DMS79 (cell line): Measurements from ENCODE around the gene SDCBP2.

ENCODE experiments used
- DNase-seq: peaks from one replicate; lab custom pipeline; 2025; lab: John Stamatoyannopoulos, UW

The SDCBP2 gene

DNA sequence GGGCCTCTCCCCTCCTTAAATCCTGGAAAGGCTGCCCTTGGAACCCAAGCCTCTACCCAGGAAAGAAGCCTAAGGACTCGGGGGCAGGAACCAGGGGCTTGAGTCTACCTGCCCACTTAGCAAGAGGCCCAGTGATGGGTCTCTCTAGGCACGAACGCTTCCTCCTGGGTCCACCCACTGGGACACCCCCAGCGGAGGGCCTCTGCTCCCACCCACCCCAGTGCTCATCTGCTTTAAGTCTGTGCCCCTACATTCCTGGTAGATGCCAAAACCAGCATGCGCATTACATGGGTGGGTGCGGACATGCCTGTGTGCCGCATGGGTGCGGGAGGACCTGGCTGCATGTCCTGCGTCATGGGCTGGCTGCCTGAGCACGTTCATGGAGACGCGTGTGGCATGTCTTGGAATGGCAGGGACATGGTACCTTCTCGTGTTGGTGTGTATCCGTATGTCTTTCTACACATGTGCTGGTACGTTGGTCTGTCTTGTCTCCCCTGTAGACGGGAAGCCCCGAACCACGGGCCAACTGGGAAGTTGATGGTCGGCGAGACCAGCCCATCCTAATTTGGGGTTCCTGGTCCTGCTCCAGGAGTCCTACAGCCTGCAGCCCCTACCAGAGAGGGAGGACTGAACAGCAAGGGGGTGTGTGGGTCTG is 33.5 kb downstream of the SDCBP2 start:
- no peak for DNase-seq

DNA sequence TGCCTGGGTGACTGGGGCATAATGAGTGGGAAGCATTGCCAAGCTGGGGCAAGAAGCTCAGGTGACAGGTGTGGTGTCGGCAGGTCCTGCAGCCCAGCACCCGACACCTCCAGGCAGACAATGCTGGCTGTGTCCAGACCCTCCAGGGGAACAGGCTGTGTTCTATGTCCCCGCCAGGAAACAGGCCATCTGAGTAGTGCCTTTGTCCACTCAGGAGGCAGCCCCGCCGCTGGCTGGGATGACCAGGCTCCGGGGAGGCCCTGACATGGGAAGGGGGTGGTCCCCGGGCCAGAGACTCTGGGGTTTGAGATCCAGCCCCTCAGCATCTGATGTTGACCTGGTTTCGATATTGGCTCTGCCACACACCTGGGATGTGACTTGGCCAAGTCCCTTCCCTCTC is 34.4 kb downstream of the SDCBP2 start:
- DNase-seq: no peak

DNA sequence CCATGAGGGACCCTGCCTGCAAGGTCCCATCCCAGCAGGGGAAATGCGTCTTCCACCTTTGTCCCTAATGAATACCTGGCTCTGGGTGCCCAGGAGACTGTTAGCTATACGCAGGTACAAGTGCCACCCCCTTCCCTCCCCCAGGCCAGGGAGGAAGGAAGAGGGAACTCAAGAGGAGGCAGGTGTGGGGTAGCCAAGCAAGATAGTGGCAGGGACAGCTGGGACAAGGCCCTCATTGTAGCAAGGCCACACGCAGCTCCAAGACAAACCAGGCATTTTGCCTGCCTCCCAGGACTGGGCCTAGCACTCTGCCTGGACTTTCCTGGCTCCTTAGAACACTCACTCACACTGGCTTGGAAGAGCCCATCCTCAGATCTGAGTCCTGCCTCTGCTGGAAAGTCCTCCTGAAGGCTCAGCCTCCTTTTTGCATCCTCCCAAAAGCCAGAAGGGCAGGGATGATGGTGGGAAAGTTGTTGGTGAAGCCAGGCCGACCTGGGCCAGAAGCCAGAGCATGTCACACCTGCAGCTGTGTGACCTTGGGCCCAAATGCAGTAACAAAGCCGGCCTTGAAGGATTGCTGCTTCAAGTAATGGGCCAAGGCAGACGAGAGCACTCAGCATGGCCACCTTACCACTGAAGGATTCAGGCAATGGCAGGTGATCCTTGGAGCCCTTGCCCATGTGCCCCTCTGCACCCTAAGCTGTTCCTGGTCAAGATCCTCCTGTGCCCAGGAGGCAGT is 35.1 kb downstream of the SDCBP2 start:
- DNase-seq: no peak

DNA sequence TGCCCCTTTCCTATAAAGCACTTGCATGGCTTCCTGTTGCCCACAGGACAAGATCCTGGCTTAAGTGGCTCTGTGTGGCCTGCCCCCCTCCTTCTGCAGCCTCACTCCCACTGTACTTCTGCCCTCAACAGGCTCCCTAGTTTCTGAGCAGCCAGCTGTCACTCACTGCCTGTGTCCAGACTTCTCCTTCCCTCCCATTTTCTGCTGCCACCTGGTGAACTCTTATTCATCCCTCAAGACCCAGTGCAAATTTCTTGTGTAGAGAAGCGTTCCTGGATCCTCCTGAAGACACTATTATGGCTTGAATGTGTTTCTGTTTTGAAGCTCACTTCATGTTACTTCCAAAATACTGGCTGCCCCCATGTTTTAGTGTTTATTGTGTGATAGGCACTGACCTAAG is 36.3 kb downstream of the SDCBP2 start:
- no peak for DNase-seq

DNA sequence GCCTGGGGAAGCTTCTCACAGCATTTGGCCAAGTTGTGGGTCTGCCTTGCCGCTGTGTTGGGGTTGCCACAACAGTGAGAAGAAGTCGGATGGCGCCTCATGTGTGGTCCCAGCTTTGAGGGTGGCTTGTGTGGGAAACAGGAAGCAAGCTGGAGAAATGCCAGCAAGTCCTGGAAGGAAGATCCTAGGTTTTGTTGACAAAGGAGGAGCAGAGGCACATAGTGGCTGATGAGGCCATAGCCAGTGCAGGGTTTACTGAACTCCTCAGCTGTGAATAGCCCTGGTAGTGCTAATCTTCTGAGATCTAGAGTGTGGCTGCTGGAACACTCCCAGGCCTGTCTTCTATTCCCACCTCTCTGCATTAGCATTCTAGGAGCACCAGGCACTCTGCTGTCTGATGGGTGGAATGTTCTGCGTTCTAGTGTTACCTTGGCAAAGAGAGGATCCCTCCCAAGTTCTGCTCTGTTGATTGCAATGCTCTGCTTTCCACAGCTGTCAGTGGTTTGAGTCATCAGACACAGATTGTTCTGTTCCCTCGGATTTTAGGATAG is 37.7 kb downstream of the SDCBP2 start:
- DNase-seq: no peak

DNA sequence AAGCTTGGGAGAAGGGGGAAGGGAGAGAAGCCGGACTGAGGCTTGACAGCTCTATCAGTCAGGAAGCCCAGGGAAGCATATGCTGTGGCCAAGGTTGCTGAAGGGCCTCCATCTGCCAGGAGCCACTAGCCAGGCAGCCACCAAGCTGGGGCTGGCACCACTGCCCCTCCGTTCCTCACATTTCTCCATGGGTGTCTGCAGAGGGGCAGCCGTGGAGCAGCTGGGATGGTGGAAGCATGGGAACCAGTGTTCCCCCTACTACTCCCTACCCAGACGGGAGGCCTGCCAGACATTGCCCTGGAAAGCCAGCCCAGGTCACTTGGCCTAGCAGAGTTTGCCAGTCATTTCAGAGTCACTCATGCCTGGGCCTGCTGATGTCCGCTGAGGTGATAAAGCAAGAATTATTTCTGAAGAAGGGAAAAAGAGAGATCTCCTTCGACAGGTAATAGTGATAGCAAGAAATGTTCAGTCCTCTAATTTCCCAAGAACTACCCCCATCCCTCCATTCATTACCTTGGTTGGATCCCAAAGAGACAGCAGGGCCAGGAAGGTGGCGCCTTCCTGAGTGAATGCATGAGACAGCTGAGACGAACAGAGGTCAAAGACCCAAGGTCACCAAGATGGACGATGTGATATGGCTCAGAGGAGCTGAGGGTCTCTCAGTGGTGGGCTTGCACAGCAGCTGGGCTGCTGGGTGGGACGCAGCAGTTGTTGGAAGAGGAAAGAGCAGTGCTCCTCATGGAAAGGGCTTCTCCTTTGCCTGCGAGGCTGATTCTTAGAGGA is 41.0 kb downstream of the SDCBP2 start:
- no peak for DNase-seq

DNA sequence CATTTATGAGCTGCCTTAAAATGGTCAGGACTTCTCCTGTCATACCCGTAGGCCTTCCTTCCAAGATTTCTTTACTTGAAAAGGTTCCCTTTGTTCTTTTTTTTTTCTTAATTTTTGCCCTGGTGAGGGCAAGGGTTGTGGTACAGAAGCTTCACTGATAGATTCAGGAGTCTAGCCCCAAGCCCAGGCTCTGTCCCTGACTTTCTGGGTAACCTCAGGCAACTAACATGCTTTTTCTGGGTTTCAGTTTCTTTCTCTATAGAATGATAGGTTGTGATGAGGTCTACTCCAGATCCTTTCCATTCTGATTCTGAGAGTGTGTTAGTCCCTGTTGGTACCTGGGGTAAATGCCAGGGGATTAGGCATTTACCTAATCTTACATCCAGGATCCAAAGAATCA is 41.6 kb downstream of the SDCBP2 start:
- DNase-seq: no peak

DNA sequence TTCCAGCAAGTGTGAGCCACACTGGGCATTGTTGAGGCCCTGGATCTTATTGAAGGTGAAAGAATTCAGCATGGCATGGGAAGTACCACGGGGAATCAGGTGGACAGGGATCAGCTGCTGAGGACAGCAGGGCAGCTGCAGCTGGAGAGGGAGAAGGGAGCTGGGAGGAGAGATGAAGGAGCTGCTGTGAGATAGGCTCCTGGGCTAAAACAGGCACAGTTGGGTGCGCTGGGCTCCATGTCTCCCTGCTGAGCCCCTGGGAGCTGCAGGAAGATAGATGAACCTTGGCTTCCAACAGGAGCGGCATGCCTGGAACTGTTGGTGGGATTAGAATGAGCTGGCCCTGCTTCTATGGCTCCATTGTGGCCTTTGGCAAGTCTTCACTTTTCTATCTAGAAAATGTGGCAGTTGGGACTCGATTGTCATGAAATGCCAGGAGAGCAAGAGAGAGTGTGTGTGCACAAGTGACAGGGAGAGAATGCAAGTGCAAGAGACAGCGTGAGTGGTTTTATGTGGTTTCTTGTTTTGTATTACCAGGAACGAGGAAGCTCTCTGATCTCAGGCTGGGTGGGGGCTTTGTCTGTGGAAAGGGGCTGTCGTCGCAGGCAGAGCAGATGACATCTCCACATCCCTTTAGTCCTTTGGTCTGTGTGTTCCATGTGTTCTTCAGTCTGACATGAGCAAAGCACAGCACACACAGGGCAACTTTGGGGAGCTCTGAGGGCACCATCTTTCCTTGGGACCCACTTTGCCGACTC is 42.5 kb downstream of the SDCBP2 start:
- no peak for DNase-seq

DNA sequence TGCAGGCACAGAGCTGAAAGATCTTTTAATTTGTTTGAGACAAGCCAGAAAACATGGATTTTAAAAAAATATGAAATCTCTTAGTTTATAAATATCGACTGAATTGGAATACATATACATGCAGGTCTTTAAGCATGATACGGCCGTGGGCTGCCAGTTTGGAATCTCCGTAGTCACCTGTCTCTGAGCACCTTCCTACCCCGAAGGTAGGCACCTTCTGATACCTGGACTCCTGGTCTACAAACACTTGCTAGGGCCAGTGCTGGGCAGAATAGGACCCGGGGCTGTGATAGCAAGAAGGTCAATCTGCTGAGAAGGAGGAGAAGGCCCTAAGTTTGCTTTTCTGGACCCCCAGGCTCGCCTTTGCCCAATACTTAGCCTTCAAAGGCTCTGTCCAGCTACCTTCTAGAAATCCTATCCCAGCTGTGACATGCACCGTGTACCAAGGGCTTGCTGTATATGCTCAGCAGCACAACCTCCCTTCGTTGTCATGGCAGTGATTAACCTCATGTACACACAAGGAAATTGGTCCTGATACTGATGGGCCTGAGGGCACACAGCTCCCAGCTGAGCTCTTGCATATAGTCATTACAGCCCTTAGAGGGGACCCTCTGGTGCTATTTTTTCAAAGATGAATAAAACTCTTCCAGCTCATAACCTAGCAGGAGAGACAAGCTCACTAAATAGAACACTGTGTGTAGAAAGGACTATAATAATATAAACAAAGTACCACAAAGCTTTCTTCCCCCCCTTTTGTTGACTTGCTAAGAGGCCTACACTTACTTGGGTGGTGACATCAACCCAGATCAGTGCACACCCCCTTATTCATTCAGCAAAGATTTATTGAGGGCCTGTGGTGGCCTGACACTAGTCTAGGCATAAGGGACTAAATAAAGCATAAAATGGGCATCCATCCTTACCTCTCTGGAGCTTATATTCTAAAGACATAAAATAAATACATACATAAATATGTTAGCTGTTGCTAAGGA is 45.1 kb downstream of the SDCBP2 start:
- DNase-seq: no peak

DNA sequence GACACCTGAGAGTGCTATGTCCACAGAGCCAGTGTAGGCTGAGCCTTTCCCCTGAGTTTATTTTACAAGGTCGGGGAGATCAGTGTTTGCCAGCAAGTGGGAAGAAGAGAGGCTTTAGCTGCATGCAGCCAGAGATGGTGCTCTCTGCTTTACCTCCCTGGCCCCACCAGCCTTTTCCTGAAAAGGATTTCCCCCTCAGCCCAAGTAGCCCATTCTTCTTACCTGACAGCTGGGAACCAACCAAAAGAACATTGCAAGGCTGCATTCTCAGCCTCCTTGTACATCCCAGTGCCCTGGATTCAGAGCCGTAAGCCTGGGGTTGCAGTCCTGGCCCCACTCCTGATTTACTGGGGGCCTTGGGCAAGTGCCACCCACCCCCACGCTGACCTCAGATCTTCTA is 46.0 kb downstream of the SDCBP2 start:
- DNase-seq: no peak

DNA sequence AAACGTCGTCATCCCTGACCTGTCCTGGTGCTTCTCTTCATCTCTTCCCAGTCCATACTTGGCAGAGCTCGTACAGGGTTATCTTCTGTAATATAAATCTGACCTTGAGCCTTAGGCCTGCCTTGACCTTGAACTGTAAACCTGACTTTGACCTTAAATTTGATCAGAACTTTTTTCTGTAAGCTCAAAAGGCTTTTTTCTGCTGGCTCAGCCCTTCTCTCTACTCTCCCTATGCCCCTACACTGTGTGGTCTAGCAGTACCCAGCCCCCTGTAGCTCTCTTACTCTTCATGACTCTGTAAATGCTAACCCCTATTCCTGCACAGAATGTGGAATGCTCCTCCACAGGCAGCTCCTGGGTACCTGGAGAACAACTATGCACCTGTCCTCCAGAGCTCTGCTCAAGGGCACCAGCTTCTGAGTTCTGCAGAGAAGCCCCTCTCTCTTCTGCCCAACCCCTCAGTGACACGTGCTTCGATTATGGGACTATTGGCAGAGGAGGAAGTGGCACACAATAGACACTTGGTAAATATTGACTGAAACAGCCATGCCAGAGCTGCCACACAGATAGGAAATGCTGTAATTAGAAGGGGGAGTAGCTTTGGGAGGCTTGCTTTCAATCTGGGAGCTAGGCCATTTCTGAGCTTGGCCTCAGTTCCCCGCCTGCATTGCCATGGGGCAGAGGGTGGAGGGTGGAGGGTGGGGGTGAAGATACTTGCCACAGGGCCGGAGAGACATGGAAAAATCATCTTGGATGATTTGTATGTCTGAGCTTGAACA is 47.5 kb downstream of the SDCBP2 start:
- DNase-seq: no peak

DNA sequence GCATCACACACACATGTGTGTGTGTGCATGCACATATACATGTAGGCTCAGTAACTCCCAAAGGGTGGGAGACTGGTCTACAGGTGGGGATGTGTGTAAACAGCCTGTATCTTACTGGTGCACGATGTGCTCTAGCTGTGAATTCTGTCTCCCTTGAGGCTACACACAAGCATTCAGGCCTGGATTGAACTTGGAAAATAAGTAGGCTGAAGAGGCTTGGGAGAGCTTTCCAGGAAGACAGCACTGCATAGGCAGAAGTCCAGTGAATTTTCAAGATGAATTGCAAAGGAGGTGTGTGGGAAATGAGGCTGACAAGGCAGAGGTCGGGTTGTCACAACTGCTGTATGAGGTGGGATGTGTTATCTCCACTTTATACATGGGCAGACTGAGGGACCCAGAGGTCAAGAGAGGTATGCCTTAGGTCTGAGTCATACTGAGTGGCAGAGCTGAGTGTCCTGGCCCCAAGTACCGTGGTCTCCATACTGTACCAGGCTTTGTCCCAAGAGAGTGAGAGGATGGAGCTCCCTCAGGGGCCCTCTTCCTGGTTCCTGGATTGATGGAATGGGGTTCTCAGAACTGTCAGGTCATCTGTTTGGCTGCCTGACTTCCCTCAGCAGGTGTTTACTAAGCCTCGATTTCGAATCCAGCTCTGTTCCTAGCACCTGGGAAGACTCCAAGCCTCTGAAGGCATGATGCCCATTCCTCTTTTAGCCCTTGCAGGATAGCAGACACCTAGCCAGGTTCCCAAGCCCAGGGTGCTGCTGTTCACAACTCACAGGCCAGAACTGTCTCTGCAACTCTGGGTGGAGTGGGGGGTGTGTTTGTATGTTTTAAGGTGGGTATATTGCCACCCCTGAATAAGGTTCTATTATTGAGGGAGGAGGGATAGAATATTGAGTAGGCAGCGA is 48.5 kb downstream of the SDCBP2 start:
- DNase-seq: no peak

DNA sequence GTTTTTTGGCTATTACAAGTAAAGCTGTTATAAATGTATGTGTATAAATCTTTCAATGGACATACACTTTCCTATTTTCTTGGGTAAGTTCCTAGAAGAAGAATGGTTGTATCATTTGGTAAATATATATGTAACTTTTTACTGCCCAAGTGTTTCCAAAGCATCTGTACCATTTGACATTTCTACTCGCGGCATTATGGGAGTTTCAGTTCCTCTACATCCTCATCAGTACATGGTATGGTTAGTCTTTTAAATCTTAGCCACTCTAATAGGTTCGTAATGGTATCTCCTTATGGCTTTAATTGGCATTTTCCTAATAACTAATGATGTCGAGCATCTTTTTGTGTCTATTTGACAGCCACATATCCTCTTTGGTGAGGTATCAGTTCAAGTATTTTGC is 49.9 kb downstream of the SDCBP2 start:
- DNase-seq: no peak

DNA sequence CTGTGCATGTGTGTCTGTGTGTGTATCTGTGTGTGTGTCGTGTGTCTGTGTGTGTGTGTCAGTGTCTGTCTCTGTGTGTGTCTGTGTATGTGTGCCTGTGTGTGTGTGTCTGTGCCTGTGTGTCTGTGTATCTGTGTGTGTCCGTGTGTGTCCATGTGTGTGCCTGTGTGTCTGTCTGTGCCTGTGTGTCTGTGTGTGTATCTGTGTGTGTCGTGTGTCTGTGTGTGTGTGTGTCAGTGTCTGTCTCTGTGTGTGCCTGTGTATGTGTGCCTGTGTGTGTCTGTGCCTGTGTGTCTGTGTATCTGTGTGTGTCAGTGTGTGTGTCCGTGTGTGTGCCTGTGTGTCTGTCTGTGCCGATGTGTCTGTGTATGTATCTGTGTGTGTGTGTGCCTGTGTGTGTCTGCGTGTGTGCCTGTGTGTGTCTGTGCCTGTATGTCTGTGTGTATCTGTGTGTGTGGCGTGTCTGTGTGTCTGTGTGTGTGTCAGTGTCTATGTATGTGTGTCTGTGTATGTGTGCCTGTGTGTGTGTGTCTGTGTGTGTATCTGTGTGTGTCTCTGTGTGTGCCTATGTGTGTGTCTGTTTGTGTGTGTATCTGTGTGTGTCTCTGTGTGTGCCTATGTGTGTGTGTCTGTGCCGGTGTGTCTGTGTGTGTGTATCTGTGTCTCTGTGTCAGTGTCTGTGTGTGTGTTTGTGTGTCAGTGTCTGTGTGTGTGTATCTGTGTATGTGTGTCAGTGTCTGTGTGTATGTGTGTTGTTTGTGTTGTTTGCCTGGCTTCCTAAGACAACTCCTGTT is 51.2 kb downstream of the SDCBP2 start:
- no peak for DNase-seq

DNA sequence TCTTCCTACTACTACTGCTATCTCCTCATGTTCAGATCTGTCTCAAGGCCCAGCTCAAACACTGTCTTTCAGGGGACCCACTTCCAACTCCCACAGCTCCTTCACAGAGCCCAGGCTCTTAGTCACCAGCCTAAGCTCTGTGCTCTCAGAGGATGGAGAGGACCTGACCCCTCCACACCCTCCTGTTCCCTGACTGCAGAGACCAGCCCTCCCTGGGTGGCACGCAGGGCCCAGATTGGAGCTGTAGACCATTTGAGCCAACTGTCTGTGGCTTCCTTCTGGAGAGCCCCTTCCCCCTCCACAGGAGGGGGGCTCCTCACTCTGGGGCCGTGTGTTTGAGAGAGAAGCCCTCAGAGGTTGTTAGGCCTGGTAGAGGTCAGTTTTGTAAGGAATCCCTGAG is 53.0 kb downstream of the SDCBP2 start:
- no peak for DNase-seq

DNA sequence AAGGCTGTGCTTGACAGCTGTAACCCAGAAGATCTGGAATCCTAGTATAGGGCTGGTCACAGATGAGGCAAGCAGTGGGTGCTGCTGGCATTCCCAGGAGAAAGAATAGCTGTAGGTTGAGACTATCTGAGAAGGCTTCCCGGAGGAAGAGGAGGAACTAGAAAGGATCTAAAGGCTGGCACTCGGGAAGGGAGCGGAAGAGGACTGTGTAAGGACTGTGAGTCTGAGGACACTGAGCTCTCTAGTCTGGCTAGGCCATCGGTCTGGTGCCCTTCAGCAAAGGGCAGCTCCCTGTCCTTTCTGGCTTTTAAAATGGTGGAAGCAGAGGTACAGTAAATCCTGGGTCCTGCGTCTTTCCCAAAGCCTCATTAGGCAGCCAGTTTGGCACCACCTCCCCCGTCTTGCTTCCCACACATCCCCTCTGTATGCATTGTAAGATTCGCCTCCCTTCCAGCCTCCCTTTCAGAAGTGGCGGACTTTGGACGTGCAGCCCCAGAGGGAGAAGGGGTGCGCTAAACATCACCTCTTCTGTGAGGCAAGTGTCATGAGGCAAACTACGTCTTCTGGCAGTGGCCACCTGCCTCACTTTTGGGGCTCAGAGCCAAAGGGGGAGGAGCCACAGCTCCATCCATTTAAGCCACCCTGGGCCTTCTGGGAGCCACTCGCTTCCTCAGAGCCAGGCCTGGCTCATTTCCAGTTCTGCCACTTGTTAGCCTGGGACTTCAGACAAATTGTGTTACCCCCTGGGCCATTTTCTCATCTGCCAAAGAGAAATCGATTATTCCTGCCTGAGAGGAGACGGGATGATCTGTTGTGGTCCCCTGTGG is 54.2 kb downstream of the SDCBP2 start:
- peak; percentile 17 for DNase-seq

DNA sequence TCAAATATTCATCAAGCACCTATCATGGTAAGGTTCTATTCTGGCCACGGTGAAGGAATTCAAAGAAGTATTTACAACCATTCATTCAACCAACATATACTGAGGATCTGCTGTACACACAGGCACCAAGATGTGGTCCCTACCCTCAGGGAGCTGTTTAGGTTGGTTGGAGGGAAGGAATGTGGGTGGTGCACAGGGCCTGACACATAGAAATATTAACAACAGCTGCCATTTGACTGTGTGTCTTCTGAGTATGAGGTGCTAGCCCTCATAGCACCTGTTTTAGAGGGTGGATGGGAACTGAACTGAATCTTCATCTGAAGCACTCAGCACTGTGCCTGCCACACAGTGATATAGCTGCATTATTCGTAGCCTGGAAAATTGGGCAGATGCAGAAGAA is 55.6 kb downstream of the SDCBP2 start:
- no peak for DNase-seq
